ENCODE measurements around the gene PCDH8.
A peak's percentile ranks its signal among the peaks of the same experiment; 100 is the strongest.

Gene PCDH8

DNA sequence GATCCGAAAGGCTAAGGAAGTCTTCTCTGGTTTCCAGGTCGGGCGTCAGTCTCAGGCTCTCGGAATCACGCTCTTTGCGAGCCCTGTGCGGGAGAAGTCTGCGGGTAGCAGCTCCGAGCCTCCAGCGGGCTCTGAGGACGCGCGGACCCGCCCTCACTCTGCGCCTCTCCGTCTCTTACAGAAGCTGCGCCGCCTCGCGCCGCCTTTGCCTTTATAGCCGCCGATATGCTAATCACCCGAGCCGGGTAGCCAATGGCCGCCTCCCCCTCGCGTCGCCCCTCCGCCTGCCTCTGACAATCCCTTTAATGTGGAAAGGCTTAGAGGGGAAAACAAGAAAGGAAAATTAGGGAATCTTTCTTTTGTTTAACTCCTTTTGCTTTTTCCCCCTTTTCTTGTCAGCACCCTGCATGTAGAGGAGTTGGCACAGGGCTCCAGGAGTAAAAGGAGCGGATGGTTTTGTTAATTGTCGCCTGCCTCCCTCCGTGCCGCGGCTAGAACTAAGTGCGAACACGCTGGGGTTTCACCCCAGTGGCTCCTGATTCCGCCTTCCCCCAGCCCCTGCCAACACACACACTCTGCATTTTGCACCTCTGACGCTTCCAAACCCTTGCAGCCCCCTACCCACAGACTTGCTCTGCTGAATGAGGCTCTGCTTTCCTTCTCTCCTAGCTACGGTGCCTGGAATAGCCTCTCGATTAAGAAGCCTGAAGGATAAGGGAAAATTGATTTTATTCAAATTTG lies at the start of gene PCDH8:
Gene PCDH8 (minus strand): TSS at position 186 of the 741 bp plus-strand sequence. CDS start 204 bp downstream, outside the sequence.
- peak; percentile 64 for DNase-seq

DNA sequence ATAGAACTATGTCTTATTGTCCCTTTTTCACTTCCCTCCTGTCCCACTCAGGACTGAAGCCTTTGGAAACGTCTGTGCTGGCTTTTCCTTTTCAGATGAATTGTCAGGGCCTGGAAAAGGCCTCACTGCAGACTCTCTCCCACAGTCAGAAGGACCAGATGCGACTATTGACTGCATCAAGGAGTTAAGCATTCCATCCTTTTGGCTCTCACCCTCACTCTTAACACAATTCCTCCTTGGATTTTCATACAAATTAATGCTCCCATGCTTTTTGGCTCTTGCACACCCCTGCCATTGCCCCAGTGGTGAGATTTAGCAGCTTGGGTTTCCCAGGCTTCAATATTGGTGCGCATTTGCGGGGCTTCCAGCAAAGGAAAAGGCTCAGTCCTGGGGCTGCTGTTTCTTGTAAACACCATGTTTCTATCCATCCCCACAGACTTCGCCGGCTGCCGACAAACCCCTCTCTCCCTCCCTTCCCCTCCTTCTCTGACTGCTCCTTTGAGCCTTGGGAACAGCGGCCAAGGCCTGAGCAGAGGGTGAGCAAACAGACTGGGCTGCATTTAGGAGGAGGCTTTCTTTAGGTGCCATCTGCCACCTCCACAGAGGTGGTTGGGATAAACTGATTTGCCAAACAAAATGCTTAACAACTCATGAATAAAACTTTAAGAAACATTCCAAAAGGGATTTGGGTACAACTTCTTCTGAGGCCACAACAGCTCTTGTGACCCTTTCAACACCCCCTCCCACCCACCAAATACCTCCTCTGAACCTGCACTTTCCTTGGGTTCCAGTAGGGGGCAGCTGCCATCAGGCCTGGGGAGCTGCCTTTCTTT lies 48.6 kb upstream of the PCDH8 start:
- DNase-seq = no peak

DNA sequence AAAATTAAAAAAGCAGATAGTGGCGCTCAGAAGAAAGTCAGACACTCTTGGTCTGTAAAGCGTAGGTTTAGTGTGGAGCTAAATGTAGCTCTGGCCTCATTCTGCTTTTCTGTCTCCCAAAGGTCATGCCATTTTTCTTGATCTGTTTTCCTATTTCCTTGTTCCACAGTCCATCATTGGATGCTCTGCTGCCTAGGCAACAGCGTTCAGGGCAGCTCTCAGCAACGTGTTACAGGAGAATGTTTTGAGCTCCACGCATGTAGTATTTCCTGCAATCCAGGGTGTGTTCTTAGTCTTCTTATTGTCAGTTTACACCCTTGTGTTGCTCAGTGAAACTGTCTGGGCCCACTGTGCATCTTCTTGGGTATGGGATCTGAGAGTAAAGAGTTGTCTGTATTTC lies 46.0 kb upstream of the PCDH8 start:
- DNase-seq = no peak

GRCh38 chr13:52892925-52893324 lies 44.5 kb upstream of the PCDH8 start:
- no peak for DNase-seq

- DNase-seq = no peak
Observed at GRCh38 chr13:52891706-52892105, 43.3 kb upstream of the PCDH8 start.

DNA sequence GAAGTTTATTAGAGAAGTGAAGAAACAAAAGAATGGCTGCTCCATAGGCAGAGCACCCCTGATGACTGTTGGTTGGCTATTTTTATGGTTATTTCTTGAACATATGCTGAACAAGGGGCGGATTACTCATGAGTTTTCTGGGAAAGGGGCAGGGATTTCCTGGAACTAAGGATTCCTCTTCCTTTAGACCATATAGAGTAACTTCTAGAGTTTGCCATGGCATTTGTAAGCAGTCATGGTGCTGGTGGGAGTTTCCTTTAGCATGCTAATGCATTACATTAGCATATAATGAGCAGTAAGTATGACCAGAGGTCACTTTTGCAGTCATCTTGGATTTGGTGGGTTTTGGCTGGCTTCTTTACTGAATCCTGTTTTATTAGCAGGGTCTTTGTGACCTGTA lies 38.7 kb upstream of the PCDH8 start:
- no peak for DNase-seq

DNA sequence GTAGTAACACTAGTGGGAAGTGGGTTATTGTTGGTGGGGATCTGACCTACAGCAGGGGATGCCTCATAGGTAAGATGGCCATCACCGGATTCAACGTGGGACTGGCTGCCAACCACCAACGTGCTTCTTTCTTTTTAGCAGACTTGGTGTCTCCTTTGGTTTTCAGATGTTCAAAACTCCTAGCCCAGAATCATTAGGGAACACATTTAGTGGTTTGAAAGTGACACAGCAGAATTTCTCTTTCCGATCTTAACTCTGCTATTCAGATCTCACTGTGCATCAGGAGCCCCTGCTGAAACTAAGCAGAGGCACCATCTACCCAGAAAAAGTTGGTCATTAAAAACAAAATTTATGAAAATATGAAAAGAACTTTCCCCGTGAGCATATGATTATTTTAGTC lies 36.7 kb upstream of the PCDH8 start:
- DNase-seq = no peak

GRCh38 chr13:52884429-52885010 lies 36.1 kb upstream of the PCDH8 start:
- DNase-seq = no peak

DNA sequence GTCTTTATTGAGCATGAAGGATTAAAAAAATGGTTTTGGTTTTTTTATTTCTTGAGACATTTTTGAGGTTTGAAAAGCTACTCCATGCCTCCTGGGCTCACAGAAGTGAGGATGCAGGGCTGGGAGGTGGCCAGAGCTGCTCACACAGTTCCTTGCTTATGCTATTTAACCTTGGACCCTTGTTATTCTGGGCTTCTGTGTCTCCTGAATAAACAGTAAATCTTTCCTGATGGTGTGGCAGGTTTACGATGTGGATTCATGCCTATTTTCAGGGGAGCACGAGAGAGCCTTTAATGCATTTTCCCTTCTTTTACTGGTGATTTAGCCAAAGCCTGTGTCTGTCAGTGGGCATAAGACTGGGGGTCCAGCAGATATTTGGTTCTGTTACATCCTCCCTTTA lies 34.3 kb upstream of the PCDH8 start:
- no peak for DNase-seq

DNA sequence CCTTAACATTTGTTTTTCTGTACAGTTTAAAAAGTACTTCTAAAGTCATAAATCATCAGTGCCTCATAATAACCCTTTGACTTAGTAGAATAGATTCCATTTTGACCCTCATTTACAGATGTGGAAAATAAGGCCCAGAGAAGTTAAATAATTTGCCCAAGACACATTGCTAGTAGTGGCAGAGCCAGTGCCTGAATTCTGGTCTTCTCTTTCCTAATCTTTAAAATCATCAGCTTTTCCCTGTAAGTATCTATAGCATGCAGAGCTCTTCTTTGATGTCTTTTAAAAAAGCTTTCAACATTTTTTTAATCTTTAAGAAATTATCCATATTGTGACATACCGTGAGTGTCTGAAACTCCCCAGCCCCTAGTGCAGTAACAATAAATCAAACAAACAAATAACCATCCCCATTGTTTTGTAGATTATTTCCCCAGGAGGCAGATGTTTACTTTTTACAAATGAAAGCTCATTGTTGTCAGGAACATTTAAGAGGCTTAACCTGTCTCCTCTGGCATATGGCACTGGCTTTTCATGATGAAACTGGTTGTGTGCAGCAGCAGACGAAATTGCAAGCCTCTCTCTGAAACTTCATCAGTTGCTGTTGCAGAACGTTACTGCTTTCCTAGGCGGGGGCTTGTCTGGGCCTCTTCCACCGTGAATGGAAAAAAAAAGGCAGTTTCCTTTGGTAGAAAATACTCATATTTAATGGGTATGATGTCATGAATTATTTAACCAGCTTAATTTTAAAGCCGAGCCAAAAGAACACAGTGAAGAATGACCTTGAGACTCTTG lies 31.7 kb upstream of the PCDH8 start:
- no peak for DNase-seq

GRCh38 chr13:52878831-52879230 lies 30.4 kb upstream of the PCDH8 start:
- DNase-seq = no peak

DNA sequence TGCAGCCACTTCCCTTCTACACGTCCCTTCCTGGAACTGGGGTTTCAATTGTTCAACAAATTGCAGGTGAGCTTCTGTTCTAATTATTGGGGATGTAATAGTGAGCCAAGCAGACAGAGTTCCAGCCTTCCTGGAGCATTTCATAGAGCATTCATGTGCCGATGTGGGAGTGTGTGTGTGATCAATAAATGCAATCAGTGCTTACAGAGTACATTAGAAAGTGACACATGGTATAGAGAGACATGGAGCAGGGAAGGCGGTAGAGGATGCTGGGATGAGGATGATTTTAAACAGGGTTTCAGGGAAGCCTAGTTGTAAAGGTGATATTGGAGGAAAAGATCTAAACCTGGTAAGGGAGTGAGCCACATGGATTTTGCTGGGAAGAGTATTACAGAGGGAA lies 21.7 kb upstream of the PCDH8 start:
- DNase-seq = no peak

DNA sequence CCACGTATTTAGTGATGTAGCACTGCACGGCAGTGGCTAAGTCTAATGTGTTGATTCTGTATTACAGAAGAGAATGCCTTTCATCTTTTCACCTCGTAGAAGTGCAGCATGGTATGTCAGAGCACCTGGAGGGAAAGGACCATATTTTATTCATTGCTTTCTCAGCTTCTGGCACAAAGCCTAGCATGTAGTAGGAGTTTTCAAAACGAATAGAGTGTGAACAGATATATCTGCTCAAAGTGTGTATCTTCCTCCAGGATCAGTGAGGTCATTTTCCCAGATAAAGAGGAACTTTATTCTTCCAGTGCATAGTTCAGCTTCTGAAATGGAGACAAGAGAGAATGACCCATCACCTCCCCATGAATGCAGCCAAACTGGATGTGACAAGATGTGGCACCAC lies 21.2 kb upstream of the PCDH8 start:
- no peak for DNase-seq

- DNase-seq = no peak
Observed at GRCh38 chr13:52869050-52869449, 20.6 kb upstream of the PCDH8 start.

DNA sequence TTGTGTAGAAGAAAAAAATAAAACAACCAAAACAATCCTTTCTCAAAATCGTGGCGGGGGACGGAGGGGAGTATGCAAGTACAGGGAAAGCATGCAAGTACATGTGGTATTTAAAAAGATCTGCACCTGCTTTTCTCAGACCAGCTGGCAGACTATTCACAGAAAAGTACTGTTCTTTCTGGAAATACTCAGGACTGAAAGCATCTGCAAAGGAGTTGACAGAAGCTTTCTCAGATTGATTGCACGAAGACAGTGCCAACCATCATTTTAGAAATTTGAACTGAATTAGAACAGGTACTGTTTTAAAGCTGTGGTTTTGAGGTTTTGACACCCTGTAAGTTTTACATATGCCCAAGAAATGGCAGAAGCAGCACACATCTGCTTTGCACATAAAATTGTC lies 19.8 kb upstream of the PCDH8 start:
- DNase-seq = no peak

DNA sequence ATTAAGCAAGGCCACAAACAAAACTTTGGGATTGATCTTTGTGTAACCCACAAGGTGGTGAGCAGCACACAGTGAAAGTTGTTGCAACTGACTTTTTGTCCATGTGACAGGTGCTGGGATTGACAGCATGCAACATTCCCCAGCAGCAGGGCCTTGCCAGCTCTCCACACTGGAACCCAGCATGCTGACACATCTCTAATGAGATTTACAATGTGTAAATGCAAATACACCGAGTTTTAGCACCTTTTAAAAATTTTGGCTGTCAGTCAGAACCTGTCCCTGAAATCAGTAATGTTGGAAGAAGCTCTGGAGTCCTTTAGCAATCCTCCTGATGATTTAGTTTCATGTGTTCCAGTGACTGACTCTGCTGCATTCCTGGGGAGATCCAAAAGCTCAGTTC lies 16.5 kb upstream of the PCDH8 start:
- no peak for DNase-seq

DNA sequence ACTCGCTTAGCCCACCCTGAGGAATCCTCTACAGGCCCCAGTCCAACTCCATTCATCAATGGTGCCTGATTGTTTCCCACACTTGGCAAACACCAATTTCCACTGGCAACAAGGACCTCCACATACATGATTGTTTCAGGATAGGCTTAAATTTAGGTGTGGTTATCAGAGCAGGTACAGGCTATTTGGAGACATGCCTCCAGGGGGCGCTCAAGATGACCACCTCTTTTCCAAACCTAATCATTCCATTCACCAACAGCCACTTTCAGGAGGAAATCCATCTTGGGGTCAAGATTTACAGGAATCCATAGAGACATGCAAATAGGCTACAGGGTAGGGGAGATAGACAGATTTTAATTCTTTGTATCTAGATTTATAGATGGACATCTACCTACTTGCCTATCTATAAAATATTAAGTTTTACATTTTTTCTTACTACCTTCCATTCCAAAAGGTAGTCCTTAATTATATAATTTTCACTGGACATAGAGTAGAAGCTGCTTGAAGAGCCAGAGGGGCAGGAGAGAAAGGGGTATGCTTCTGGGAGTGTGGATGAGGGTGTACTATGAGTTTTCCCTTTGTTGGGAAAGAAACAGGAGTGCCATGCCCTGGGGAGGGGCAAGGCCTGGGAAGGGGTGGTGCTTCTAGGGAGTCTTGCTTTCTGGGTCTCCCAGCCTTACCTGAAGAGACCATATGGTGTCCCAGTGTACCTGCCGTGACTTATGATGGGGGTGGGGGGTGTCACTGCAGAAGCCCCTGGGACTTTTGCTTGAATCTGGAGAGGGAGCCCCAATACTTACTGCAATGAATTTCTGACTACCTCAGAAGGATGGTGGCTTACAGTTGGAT lies 14.1 kb upstream of the PCDH8 start:
- no peak for DNase-seq

DNA sequence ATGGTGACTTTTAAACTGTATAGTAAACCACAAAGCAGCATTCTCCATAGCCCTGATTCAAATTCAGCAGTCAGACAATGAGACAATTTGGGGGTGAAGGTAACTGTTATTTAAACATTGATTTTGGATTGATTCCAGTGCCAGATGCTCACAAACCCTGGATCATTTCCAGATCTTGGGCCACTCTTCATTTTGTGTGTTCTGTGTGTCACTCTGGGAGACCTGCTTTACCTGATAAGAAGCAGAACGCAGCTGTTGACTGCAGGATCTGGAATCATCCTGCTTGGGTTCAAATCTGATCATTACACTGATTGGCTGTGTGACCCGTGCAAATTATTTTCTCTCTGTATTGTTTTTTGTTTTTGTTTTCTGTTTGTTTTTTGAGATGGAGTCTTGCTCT lies 4.0 kb upstream of the PCDH8 start:
- peak; percentile 38 for DNase-seq

- DNase-seq = no peak
Observed at GRCh38 chr13:52851137-52851962, 2.9 kb upstream of the PCDH8 start.

DNA sequence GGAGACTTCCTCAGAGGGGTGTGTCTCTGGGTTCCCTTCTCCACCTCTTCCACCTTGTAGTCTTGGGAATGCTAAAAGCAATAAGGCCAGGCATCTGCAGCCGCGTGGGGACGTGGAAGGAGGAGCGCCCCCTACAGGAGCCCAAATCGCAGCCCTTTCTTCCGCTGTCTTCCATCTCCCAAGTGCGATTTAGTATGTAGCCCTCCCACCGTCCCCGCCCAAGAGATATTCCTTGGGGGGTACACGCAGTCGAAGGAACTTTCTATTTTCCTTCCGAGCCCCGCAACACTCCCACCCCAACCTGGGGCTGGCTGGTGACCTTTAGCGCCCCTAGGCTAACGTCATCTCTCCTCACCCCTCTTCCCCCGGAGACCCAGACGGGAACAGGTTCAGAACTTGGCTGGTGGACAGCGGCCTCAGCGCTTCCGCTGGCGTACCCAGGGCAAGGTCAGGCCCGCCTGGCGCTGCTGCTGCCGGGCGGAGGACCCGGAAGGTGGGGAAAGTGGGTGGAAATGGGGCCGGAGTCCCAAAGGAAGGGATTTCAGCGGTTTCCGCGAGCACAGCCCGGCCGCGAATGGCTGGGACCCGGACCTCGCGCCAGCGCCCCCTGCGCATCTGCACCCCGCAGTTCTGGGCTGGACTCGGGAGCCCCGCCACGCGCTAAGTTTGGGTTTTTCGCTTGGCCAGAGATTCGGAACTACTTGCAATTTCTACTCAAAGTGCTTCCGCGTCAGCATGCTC lies 2.1 kb upstream of the PCDH8 start:
- peak; percentile 45 for DNase-seq

- DNase-seq = no peak
Observed at GRCh38 chr13:52850072-52850395, 1.6 kb upstream of the PCDH8 start.
